Measurements from ENCODE around the gene SLC6A18. TPM values are rescaled to one million over a fixed set of nuclear protein-coding genes. Genes with fewer than 3 reads are reported as not detected.

SLC6A18 gene
- total RNA-seq, 1 donor from 2014 or later = not detected

DNA sequence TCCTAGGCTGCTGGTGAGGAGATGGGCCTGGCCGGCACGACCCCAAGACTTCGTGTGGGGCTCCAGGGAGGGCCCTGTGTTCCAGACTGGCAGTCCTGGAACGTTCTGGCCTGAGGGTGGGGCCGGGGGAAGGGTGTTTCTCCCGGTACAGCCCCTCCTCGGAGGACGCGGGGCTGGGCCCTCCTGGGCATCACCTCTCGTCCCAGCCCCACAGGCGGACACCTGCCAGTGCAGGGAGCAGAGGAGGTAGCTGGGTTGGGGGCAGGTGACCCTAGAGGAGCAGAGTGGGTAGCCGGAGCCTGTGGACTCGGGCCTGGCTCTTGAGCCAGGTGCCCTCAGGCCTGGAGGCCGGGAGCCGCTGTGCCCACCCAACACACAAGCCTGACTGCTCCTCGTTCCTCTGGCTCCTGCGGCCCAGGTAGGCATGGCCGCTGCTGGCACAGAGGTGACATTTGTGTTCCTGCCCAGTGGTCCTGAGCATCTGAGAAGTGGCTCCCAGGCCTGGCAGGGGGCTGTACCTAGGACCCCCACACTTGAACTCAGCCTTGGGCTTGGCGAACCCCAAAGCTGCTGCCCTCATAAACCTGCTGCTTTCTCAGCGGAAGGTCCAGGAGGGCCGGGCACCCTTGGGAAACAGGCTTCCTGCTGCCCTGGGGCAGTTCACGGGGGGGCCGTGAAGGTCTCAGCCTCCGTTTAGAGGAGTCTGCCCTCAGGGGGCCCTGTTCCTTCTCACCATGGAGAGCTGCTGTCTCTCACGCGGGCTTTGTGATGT, 23.0 kb upstream of the SLC6A18 start:
- no peak for DNase-seq

DNA sequence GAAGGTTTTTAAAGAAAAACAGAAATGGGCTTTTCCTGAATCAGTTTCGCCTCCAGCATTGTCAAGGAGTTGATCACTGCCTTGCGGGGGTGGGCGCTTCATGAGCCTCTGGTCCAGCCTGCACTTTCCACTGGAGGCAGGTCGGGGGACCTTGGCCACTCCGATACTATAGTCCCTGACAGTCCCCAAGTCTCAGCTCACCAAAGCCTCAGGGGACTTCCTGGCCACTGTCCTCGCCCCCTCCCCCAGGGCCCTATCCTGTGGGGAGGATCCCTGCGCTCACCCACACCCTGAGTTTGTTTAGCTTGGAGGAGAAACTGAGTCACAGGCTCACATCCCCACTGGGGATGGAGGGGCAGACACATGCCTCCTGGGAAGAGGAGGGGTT, 22.4 kb upstream of the SLC6A18 start:
- H3K27ac ChIP-seq (replicated peaks) = no peak overlapping the region
- H3K9me3 ChIP-seq (replicated peaks) = no peaks in the 10 kb centered on the region
- TF ChIP-seq, protein P1, sequence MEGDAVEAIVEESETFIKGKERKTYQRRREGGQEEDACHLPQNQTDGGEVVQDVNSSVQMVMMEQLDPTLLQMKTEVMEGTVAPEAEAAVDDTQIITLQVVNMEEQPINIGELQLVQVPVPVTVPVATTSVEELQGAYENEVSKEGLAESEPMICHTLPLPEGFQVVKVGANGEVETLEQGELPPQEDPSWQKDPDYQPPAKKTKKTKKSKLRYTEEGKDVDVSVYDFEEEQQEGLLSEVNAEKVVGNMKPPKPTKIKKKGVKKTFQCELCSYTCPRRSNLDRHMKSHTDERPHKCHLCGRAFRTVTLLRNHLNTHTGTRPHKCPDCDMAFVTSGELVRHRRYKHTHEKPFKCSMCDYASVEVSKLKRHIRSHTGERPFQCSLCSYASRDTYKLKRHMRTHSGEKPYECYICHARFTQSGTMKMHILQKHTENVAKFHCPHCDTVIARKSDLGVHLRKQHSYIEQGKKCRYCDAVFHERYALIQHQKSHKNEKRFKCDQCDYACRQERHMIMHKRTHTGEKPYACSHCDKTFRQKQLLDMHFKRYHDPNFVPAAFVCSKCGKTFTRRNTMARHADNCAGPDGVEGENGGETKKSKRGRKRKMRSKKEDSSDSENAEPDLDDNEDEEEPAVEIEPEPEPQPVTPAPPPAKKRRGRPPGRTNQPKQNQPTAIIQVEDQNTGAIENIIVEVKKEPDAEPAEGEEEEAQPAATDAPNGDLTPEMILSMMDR (IDR thresholded peaks at IDR 0.05; ENCODE audit: borderline replicate concordance) = no peak
- H3K4me3 ChIP-seq = no peak overlapping the region
- peaks cover 99% of the 10 kb centered on the region for H3K27me3 ChIP-seq (ENCODE audit: low read depth)
- no peak for DNase-seq
- H3K4me1 ChIP-seq = peaks cover 7% of the 10 kb centered on the region
- no peaks in the 10 kb centered on the region for H3K36me3 ChIP-seq
- intact Hi-C loops (cut with micrococcal nuclease) = no loop called here

More for the DNA sequence above, 23.0 kb upstream of the SLC6A18 start:
- no peaks in the 10 kb centered on the region for H3K9me3 ChIP-seq (replicated peaks)
- H3K36me3 ChIP-seq = no peaks in the 10 kb centered on the region
- H3K4me1 ChIP-seq = peaks cover 7% of the 10 kb centered on the region
- H3K27ac ChIP-seq (replicated peaks) = no peak overlapping the region
- H3K4me3 ChIP-seq = no peak overlapping the region
- intact Hi-C loops (cut with micrococcal nuclease) = no loop called here
- TF ChIP-seq, protein P1 (IDR thresholded peaks at IDR 0.05; ENCODE audit: borderline replicate concordance) = no peak
- H3K27me3 ChIP-seq (ENCODE audit: low read depth) = peaks cover 96% of the 10 kb centered on the region

DNA sequence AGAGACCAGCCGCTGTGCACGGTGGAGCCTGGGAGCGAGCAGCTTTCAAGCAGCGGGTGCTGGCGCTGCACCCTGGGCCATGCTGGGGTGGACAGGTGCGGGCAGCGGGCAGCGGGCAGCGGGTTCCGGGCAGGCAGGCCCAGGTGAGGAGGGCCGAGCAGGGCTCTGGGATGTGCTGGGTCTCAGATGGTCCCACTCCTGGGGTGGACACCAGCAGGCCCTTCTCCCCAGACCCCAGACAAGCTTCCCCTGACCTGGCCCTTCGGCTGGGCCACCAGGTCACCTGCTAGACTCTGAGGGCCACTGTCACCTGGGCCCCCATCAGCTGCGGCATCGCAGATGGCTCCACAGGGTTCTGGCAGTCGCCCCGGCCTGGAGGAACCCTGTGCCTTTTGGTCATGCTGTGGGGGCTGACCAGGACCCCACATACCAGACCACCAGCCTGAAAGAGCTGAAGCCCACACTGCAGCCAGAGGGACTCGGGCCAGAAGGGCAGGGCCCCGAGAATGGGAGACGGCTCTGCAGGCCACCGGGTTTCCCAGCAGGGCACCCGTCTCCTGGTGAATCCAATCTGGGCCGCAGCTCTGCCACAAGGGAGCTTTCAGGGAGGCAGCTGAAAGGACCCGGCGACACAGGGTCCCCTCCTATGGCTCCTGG, 21.7 kb upstream of the SLC6A18 start:
- Histone ChIP-seq H3K36me3 (no peaks in the 10 kb centered on the region), H3K4me3 (no peak overlapping the region), H3K9me3 (replicated peaks) (no peaks in the 10 kb centered on the region), H3K4me1 (peaks cover 7% of the 10 kb centered on the region), H3K27ac (replicated peaks) (no peak overlapping the region), H3K27me3 (ENCODE audit: low read depth) (peaks cover 99% of the 10 kb centered on the region)
- TF ChIP-seq, protein P1 (IDR thresholded peaks at IDR 0.05; ENCODE audit: borderline replicate concordance) = no peak
- intact Hi-C loops (cut with micrococcal nuclease) = no loop called here
- no peak for DNase-seq

DNA sequence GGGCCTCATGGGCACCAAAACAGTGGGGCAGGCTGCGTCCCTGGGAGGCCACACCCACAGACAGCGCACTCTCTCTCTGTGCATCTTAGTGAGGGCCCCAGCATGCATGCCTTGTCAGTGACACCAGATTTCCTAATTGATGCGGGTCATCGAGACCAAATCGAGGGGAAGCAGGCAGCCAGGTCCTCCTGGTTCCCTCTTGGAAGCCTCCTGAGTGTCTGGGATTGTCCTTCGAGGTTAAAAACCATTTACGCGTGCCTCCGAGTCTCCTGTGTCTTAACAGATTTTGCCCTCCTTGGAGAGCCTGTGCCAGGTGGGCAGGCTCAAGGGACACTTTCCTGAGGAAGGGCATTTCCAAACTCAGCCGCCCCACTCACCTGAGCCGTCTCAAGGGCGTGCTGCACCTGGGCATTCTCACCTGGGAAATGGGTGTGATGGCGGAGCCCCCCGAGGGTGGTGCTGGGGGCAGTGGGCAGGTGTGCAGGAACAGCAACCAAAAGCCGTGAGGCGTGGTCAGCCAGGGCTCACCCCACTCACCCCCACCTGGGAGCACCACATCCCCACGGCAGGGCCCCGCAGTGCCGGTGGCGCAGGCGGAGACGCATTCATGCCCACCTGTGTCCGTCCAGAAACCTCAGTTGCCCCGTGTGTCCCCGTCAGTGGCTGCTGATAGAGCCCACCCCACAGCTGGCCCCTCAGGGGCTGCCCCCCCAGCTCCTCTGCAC, 21.1 kb upstream of the SLC6A18 start:
- peaks cover 99% of the 10 kb centered on the region for H3K27me3 ChIP-seq (ENCODE audit: low read depth)
- DNase-seq = no peak
- H3K27ac ChIP-seq (replicated peaks) = no peak overlapping the region
- TF ChIP-seq, protein P1 (IDR thresholded peaks at IDR 0.05; ENCODE audit: borderline replicate concordance) = no peak
- intact Hi-C loops (cut with micrococcal nuclease) = no loop called here
- no peaks in the 10 kb centered on the region for H3K9me3 ChIP-seq (replicated peaks)
- no peaks in the 10 kb centered on the region for H3K36me3 ChIP-seq
- no peak overlapping the region for H3K4me3 ChIP-seq
- H3K4me1 ChIP-seq = peaks cover 7% of the 10 kb centered on the region

DNA sequence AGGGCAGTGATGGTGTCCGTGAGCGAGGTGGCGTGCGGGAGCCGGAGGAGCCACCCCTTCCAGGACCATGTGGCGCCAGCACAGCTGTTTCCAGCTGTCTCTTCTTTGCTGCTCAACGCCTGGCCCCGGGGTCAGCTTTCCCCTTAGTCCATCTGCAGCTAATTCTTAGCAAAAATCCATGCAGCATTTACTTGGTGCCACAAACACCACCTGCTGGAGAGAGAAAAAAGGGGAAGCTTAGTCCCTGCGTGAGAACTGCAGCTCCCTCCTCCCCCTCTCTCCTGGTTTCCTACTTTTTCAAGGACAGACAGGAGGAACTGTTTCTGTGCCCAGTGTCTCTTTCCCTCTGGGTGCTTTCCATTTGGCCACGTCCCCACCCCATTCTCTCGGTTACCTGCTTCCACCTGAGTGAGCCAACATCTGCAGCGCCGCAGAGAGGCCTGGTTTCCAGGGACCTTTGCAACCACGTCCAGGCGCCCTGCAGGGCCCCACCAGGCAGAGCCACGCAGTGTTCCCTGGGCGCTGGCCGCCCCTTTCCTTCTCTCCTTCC, 20.4 kb upstream of the SLC6A18 start:
- Histone ChIP-seq H3K4me1 (peaks cover 7% of the 10 kb centered on the region), H3K27ac (replicated peaks) (no peak overlapping the region), H3K9me3 (replicated peaks) (no peaks in the 10 kb centered on the region), H3K27me3 (ENCODE audit: low read depth) (peaks cover 98% of the 10 kb centered on the region), H3K4me3 (no peak overlapping the region), H3K36me3 (no peaks in the 10 kb centered on the region)
- peak; percentile 33 for DNase-seq
- intact Hi-C loops (cut with micrococcal nuclease) = no loop called here
- TF ChIP-seq, protein P1 (IDR thresholded peaks at IDR 0.05; ENCODE audit: borderline replicate concordance) = peak; percentile 39
